PC-9 (cell line): Measurements from ENCODE around the gene SLC35B2.

Experiments
- CTCF ChIP-seq: fragments of 200-600 bp; sonication (generic); conservative IDR thresholded peaks from 2 replicates; pipeline ENCODE4 v1.6.1; 2017; ENCODE audit warnings: mixed run types, antibody characterized with exemption, mild to moderate bottlenecking, moderate library complexity
- EZH2 ChIP-seq: fragments of 200-600 bp; sonication (generic); IDR thresholded peaks from 2 replicates; pipeline ENCODE4 v1.8.0; 2017; ENCODE audit warnings: antibody characterized with exemption, low read depth

- TF ChIP-seq CTCF (no peak), EZH2 (no peak)
Measured at GRCh38 chr6:44286747-44287146, 29.4 kb upstream of the SLC35B2 start.
